Activated CD8-positive, alpha-beta memory T cell treated with anti-CD3 and anti-CD28 coated beads, Interleukin-2, amount 50 U/mL, for 1 hour (primary cell): Measurements from ENCODE around the gene NANOS2.

Experiments
- DNase-seq: peaks from one replicate; pipeline ENCODE4 v3.0.0-alpha.2; 2020; ENCODE audit errors: extremely low read depth

NANOS2 gene

GRCh38 chr19:45895519-45895972, 19.0 kb downstream of the NANOS2 start:
- no peak for DNase-seq

DNA sequence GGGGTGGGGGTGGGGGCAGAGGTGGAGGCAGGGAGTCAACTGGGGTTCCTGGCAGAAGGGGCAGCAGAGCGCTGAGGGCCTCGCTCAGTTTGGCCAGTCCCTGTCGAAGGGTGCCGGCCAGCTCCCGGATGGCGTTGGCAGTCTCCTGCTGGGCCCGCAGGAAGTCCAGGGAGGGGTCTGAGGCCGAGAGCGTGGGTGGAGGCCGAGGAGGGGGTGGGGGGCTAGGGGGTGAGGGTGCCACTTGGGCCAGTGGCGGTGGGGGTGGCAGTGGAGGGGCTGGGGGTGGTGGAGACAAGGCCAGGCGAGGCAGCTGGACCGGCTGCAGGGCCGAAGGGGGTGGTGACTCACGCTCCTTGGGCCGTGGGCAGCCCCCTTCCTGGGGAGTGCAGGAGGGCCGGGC, 23.7 kb downstream of the NANOS2 start:
- no peak for DNase-seq

DNA sequence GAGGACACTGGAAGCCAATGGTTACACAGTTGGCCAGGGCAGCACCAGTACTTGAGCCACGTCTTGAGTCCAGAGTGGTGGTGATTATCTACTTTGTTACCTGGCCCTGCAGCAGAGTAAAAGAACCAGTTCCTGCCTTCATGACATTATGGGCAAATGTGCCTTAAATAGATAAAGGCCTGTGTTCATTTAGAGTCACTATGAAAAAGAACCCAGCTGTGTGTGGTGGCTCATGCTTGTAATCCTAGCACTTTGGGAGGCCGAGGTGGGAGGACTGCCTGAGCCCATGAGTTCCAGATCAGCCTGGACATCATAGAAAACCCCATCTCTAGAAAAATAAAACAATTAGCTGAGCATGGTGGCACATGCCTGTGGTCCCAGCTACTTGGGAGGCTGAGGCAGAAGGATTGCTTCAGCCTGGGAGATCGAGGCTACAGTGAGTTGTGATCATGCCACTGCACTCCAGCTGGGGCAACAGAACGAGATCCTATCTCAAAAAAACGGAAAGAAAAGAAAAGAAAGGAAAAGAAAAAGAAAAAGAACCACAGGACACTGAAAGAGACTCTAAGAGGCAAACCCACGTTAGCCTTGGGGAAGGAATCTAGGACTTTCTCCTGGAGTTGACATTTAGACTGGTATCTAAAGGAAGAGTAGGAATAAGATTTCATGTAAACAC, 25.2 kb downstream of the NANOS2 start:
- DNase-seq = no peak

- DNase-seq = no peak
Measured at GRCh38 chr19:45887200-45887710, 27.3 kb downstream of the NANOS2 start.

DNA sequence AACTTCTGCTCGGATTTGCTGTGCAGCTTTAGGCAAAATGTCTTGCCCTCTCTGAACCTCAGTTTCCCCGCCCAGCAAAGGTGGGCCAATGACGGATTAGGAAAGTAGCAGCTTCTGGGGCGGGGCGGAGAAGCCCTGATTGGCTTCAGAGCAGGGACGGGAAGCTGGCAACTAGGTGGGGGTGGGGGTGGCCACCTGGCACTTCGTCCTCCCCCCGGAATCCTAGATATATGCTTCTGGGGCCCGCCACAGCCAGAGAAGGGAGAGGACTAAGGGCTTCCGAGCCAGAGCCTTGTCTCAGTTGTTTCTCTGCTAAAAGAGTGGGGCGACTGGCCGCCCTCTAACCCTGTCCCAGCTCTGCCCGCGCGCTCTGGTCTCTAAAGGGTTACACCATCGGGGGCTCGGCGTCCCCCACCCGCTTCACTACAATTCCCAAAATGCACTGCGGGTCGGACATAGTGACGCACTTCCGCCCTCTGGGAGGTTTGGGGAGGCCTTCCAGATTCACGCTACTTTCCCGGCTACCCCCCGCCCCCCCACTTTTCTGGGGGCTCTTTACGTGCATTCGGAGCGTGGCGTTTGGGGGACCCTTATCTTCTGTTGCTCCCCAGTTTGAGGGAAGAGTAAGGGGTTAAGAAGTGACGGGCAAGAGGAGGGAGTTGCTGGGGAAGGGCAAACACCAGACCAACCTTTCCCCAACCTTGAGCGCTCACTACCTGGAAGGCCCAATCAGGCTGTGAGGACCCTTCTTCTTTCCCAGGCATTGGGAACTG, 28.0 kb downstream of the NANOS2 start:
- peak; percentile 81 for DNase-seq

- DNase-seq = peak; percentile 64
Measured at GRCh38 chr19:45885556-45886426, 28.8 kb downstream of the NANOS2 start, which contains the start of gene IRF2BP1. TSS of gene IRF2BP1 (minus strand) at chr19:45886141. CDS start at chr19:45885774, 367 bp downstream.

GRCh38 chr19:45884682-45885555, 29.7 kb downstream of the NANOS2 start:
- no peak for DNase-seq

DNA sequence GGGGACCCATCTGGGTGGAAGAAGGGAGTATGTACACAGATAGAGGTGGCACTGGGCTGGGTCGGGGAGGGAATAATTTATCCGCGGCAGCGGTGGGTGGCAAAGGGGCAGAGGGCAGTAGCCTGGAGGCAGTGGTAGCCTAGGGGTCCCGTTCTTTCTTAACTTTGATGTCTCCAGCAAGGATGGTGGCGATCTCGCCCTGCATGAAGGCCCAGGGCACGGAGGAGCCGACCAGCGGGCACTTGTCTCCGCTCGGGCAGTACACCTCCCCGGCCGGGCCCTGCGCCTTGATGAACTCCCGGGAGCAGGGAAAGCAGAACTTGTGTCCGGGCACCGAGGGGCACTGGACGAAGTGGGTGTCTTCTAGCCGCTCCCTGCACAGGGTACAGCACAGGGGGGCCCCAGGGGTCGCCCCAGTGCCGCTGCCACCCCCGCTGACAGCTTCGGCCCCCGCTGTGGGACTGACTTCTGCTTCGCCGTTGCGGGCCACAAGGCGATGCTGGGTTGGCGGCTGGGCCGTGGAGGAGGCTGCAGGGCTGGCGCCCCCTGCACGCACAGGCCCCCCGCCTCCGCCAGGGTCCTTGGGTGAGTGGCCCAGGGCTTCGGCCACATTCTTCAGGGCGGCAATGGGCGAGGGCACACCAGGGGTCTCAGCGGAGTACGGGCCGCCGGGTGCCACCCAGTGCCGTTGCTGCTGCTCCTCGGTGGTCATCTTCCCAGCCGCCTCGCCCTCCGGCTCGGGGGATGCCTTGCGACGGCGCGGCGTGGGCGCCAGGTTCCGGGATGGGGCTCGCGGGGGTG, 30.5 kb downstream of the NANOS2 start:
- no peak for DNase-seq

- no peak for DNase-seq
Measured at GRCh38 chr19:45883586-45883880, 31.0 kb downstream of the NANOS2 start.

DNA sequence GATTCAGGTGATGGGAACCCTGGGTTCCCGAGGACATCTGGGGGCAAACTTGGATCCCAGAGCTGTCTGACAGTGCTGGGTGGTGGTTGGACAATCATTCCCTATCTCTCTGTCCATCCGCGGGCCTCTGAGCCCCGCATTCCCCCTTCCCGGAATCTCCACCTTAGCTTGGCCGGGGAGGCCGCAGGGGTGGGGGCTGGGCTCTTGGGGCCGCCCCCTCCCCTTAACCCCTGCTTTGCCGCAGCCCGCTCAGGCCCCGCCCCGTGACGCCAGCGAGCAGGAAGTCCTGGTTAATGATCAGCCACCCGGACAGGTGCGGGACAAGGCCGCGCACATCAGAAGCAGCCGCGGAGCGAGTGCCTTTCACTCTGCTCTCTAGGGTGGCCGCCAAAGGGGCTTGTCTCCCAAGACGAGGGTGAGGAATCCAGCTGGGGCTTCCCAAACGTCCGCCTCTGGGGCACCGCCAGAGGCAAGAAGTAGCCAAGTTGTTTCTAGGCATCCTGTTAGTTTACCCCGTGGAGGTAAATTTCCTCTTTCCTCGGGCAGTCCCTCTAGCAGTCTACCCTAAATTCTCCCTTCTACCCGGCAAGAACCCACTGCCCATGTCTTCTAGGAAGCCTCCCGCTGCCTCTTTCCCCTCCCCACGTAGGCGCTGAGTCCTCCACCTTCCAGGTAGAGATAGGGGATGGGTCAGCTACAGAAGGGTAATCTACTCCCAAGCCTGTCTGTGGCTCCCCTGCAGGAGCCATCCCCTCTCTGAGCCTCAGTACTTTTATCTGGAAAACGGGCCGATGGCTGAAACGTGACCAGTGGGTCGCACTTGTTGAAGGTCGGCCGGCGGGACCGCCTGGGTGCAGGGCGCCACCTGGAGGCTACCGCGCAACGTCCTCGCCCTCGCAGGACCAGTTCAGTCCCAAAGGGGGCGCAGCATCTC, 31.7 kb downstream of the NANOS2 start:
- no peak for DNase-seq

DNA sequence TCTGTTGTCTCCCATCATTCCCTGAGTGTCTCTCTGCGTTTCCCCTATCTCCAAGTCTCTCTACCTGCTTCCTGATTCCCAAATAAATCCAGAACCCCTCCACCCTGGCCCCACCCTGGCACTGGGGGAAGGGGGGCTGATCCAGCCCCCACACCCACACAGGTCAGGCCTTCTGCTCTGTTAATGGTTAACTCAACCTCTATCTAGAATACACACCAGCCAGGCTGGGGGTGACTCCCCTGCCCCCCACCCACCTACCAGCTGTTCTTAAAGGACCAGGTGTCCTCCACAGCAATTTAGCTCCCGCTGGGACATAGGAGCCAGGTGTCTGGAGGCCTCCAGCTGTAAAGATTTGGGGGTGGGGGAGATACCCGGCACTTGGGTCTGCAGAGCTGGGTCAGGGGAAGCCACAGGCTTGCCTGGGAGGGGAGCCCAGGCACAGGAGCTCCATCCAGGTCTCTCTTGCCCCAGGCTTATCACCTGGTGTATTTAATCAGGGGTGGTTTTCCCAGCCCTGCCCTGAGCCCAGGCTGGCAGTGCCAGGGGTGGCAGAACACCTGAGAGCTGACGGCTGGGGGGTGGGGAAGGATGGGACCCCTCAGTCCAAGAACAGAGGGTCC, 32.6 kb downstream of the NANOS2 start:
- no peak for DNase-seq

GRCh38 chr19:45881082-45881908, 33.3 kb downstream of the NANOS2 start:
- DNase-seq = no peak

DNA sequence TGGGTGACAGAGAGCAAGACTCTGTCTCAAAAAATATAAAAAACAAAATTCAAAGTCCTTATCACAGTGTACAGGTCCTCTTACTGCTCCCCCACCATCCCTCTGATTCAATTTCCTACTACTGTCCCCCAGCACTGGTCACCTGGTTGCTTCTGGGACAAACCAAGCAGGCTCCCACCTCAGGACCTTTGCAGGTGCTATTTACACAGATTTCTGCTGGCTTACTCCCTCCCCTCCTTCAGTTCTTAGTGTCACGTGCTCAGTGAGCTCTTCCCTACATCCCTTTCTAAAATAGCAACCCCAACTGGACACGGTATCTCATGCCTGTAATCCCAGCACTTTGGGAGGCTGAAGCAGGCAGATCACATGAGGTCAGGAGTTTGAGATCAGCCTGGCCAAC, 34.6 kb downstream of the NANOS2 start:
- no peak for DNase-seq

- no peak for DNase-seq
Measured at GRCh38 chr19:45879055-45879454, 35.5 kb downstream of the NANOS2 start.

DNA sequence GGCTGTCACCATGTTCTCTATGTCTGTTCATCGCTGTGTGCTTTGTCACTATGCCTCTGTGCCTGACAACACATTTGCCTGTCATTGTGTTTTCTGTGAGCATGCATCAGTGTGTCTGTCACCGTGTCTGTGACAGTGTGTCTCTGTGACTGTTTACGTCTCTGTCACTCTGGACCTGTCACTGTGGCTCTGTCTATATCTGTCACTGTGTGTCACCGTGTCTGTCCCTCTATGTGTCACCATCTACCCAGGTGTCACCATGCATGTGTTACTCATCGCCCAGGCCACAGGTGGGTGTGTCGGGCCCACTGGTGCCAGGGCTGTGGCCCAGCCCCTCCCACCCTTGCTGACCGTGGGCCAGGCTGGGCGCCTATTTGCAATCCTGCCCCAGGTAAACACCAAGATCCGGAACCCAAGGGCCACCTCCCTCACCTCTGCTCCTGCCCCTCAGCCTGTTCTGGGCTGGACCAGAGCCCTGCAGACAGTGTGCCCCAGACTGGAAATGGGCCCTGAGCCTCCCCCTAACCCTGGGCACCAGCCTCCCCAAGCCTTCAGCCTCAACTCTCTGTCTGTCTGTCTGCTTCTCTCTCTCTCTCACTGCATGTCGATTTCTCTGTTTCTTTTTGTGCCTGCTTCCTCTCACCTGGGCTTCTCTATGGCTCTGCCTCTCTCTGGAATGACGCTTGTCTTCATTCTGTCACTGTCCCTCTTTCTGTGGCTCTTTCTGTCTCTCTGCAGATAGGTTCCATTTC, 36.4 kb downstream of the NANOS2 start:
- no peak for DNase-seq

GRCh38 chr19:45876411-45877197, 38.0 kb downstream of the NANOS2 start:
- DNase-seq = no peak

DNA sequence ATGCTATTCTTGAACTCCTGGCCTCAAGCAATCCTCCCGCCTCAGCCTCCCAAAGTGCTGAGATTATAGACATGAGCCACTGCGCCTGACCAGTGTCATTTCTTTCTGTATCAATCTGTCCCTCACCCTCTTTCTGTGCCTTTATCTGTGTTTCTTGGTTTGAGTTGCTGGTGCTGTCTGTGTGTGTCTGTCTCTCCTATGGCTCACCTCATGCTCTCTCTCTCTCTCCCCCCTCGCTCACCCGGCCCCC, 38.5 kb downstream of the NANOS2 start:
- no peak for DNase-seq
